Bone marrow (tissue), 2 donors: ENCODE data around the gene GMIP.

Experiments
- DNase-seq, 2 donors: peaks; one replicate each; lab custom pipeline; 2025; lab: John Stamatoyannopoulos, UW

Gene GMIP

DNA sequence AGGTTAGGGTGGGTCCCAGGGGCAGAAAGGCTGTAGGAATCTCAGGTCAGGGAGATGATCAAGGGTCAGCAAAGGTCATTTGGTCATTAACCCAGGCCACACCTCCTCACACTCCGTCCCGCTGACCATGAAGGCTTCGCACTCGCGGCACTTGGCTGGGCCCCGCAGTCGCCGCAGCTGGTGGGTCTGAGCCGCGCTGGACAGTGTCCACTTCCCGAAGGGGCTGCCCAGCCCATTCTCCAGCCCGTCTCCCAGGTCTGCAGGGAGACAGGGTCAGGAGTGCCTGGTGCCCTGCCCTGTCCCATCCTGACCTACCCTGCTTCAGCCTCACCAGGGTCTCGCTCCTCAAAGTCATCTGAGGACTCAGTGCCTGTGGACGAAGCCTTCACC lies 8.1 kb downstream of the GMIP start:
- no peak for DNase-seq

DNA sequence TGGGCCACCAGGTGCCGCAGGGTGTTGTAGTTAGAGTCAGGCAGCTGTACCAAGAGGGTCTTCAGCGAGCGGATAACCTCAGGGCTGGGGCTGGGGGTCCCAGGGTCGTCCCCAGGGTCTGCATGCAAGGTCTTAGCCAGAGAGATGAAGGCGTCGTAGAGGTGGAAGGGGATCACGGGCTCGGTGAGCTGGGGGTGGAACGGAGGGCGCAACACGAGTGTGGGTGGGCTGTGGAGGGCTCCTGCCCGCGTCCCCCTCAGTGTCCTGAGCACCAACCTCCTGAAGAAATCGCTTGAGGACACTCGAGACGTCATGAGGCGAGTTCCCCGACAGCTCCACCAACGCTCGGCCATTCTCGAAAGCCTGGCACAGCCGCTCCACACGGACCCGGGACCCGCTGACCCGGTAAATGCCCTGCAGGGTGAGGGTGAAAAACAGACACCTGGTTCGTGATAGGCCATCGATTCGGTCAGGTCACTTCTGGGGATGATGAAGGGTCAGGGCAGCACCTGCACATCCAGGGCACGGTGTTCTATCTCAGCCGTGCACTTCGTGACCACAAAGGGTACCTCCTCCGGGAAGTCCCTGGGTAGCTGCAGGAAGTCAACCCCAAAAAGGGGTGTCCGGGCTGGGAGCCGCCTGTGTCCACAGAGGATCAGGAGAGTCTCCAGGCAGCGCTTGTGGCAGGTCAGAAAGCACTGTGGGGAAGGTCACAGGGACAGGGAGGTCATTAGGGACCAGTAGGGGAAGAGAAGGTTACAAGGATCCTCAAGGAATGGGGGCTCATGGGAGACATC lies 8.7 kb downstream of the GMIP start:
- no peak for DNase-seq

GRCh38 chr19:19633711-19634515 lies 9.5 kb downstream of the GMIP start:
- no peak for DNase-seq

GRCh38 chr19:19632661-19633060 lies 10.8 kb downstream of the GMIP start:
- DNase-seq: no peak

- DNase-seq: no peak
Measured at GRCh38 chr19:19631346-19631745, 12.1 kb downstream of the GMIP start.

DNA sequence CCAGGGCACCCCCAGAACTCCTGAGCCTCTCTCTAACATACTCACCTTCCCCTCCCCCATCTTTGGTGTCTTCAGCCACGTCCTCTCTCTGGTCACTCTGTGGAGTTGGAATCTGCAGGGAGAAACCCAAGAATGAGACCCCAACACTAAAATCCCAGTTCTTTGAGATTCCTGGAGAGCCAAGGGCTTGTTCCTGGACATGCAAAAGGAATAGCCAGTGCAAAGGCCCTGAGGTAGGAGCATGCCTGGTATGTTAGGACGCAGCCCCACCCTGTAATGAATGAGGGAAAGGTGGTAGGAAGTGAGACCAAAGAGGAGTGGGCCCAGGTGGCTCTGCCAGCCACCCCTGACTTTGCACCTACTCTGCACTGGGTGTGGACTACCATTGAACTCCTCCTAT lies 13.0 kb downstream of the GMIP start:
- DNase-seq: no peak

GRCh38 chr19:19630062-19630414 lies 13.4 kb downstream of the GMIP start:
- DNase-seq: no peak

DNA sequence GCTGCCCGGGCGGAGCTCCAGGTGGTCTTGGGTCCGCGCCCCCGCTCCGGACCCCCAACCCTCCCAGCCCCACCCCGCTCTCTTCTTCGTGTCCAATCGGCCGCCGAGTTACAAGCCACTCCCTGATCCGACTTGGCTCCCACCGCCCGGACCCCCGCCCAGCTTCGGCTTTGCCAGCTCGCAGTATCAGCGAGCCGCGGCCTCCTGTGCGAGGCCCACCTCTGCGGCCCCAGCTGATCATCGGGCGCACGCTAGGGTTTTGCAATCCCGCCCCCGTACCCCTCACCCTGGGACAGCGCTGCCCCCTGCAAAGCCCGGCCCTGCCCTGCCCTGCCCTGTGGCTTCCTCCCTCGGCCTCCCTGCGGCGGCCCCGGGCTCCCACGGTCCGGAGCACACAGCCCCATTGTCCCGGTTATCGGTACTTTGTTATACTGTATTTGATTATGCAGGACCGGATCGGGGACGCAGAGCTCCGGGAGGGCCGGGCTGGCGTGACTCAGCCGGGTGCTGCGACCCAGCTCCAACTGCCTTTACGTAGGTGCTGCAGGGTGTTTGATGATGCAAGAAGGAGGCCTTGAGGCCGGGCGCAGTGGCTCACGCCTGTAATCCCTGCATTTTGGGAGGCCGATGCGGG lies 14.8 kb downstream of the GMIP start:
- DNase-seq: peak in 1 of 2 donors; percentile 5

DNA sequence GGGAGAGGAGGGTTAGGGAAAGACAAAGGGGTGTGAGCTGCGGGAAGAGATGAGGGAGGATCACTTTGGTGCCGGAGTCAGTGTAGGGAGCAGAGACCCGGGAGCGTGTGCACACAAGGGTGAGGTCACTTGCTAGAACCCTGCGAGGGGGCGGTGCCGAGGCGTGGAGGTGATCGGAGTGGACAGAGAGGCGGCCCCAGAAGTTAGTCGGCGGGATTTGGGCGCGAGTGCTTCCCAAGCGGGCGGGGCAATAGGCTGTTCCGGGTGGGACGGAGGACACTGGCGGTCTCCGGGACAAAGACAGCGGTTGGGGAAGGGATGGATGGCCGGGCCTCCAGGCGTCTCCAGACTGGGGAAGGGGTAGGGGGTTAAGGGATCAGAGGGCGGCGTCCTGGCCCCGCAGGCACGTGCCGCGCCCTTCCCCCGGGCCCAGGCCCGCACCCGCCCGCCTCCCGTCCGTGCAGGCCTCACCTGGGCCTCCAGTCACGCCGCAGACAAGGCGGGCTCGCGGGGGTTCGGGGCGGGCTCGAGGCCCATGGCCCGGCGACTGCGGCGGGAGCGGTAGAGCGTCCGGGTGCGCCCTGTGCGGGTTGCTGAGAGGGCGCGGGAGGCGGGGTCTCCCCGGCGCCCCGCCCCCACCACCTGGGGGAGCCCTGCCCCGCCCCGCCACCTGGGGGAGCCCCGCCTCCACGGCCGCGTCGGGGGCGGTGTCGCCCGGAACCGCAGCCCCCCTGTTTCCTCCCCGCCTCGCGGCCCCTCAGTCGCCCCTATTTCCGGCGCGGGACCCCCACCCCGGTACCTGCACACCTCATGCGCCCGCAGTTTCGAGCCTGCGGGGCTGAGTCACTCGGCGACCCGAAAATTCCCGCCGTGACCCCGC lies 15.6 kb downstream of the GMIP start, which contains the start of gene LPAR2:
TSS of gene LPAR2 (minus strand) at position 600 of the 880 bp plus-strand sequence. CDS start 945 bp downstream, outside the sequence.
- peak in 1 of 2 donors; percentile 49 for DNase-seq

- DNase-seq: no peak
Measured at GRCh38 chr19:19626516-19627472, 16.7 kb downstream of the GMIP start.

DNA sequence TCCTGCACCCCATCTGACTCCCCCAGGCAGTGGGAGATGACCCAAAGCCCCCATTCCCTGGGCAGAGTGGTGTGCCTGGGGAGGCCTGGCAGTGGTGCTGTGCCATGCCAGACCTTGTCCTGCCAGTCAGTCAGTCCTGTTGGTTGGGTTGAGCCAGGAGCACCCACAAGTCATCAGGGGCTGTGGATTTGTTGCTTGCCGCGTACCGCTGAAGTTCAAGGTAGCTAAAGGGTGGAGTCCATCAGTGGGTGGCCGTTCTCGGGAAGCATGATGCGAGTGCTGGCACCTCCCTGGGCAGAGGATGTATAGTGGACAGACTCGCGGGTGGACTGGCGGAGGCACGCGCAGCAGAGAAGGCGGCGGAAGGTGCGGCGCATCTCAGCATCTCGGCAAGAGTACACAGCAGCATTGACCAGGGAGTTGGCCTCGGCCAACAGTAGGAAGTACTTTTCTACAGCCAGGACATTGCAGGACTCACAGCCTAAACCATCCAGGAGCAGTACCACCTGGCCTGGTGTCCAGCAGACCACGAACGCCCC lies 19.4 kb downstream of the GMIP start:
- no peak for DNase-seq

DNA sequence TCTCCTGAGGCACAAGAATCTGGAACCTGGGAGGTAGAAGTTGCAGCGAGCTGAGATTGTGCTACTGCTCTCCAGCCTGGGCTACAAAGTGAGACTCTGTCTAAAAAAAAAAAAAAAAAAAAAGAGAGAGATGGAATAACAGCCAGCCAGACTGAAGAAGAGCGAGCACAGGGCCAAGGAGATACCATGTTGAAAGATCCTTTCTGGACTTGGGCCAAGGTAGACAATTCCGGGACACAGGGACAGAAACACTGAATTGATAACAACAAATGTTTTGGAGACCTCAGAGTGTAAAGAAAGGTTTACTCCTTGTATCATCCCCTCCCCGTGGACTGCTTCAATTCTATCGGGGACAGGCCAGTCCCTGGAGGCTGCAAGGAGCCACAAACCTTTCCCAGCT lies 20.1 kb downstream of the GMIP start:
- DNase-seq: no peak

DNA sequence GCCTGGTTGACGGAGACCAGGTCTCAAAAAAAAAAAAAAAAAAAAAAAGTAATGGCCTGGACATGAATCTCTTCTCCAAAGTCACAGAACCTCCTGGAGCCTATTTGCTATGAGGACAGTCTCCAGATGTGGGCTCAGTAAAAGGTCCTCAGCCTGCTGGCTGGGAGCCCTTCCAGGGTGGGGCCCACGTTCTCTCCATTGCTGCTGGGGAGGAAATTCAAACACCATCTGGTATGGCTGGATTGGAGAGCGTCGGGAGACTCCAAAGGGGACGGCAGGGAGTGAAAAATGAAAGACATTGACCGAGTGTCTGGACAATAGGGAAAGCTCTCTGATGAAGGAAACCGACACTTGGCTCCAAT lies 23.6 kb downstream of the GMIP start:
- DNase-seq: no peak

DNA sequence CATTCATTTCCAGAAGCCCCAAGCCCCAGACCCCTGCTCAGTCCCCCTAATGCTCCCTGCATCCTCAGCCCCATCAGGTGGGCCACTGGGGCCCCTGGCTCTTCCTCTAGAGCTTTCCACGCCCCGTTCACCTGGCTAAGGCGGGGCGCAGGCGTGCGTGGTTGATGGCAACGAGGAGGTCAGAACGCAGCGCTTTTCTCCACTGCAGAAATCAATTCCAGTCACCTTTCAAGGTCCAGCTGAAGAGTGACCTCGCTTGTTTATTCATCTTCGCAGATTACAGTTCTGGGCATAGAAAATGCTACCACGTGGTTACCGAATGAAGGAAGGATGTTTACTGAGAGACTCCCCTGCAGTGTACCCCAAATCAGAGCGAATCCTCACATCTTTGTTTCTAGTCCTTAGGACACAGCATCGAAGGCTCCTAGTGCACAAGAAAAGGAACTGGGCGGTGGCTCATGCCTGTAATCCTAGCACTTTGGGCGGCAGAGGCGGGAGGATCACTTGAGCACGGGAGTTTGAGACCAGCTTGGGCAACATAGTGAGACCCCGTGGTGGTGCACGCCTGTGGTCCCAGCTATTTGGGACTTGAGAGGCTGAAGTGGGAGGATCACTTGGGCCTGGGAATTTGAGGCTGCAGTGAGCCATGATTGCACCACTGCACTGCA lies 24.1 kb downstream of the GMIP start:
- DNase-seq: no peak

GRCh38 chr19:19618219-19619051 lies 25.0 kb downstream of the GMIP start, which contains the start of gene PBX4:
Gene PBX4, minus strand, starts transcription at chr19:19618687. Its CDS starts 58 bp downstream, at chr19:19618629.
- peak; percentile 41 to 83 for DNase-seq

DNA sequence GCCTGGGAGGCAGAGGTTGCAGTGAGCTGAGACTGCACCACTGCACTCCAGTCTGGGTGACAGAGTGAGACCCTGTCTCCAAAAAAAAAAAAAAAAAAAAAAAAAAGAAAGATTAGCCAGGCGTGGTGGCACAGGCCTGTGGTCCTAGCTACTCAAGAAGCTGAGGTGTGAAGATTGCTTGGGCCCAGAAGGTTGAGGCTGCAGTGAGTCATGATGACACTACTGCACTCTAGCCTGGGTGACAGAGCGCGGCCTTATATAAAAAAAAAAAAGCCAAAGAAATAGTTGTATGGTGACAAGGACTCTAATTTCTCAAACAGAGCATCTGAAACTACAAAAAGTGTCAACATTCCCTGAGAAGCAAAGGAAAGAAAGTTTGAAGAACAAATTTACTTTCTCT lies 28.4 kb downstream of the GMIP start:
- DNase-seq: no peak

GRCh38 chr19:19613506-19613905 lies 30.0 kb downstream of the GMIP start:
- DNase-seq: no peak

- DNase-seq: no peak
Measured at GRCh38 chr19:19610376-19611202, 32.9 kb downstream of the GMIP start.
